ENCODE results near the gene WDR3. TPM values are rescaled to one million over a fixed set of nuclear protein-coding genes. Genes with fewer than 3 reads are reported as not detected.

The WDR3 gene
- polyA plus RNA-seq, 3 donors: 4.3 to 13.0 (median 8.0) TPM

GRCh38 chr1:117959364-117959763 is 29.8 kb downstream of the WDR3 start:
- H3K79me2 ChIP-seq (ENCODE audit: insufficient read depth, low read length): no peaks in the 10 kb centered on the region
- Mint-ChIP-seq H3K27me3 (ENCODE audit: low read depth in 3 of 3) (no peaks in the 10 kb centered on the region), H3K27ac (no peak overlapping the region), H3K9me3 (no peaks in the 10 kb centered on the region), H3K36me3 (peaks cover 62 to 69% of the 10 kb centered on the region in 2 donors), H3K4me1 (no peaks in the 10 kb centered on the region), H3K4me3 (no peak overlapping the region)
- intact Hi-C loops (cut with micrococcal nuclease): no loop called here
- H3K9ac ChIP-seq (ENCODE audit: insufficient read depth, low read length, poor library complexity, severe bottlenecking): no peak overlapping the region
- no peaks in the 10 kb centered on the region for H3K9me3 ChIP-seq (replicated peaks in 1 of 2; ENCODE audit: control insufficient read depth in 1 of 2, insufficient read depth in 1 of 2, low read length in 2 of 2)
- H4K20me1 ChIP-seq (ENCODE audit: insufficient read depth, low read length): no peaks in the 10 kb centered on the region
- no peaks in the 10 kb centered on the region for H3K27me3 ChIP-seq (ENCODE audit: control insufficient read depth in 2 of 2, insufficient read depth in 2 of 2, low read length in 2 of 2)
- H3K36me3 ChIP-seq (replicated peaks in 1 of 2; ENCODE audit: control insufficient read depth in 1 of 2, insufficient read depth in 2 of 2, low read length in 2 of 2): peaks cover 56 to 83% of the 10 kb centered on the region in 2 donors
- no peak overlapping the region for H3K4me2 ChIP-seq (replicated peaks; ENCODE audit: extremely low read depth, low read length, poor library complexity, severe bottlenecking)
- no peak for DNase-seq
- no peak overlapping the region for H2AFZ ChIP-seq (ENCODE audit: insufficient read depth, low read depth, low read length, poor library complexity, severe bottlenecking)
- no CpG with 5 or more reads among the region's 3 CpGs for WGBS (ENCODE audit: insufficient coverage)
- H3K4me3 ChIP-seq (replicated peaks in 1 of 3; ENCODE audit: low read depth in 2 of 3, low read length in 3 of 3): no peak overlapping the region
- H3K4me1 ChIP-seq (ENCODE audit: control insufficient read depth in 1 of 2, insufficient read depth in 2 of 2, low read length in 2 of 2): no peaks in the 10 kb centered on the region
- no peak for TF ChIP-seq CTCF (IDR thresholded peaks at IDR 0.05)
- no peak overlapping the region for H3K27ac ChIP-seq (ENCODE audit: low read depth in 1 of 2, low read length in 2 of 2)

GRCh38 chr1:117964290-117965038 is 34.9 kb downstream of the WDR3 start:
- Mint-ChIP-seq H3K36me3 (peaks cover 20 to 25% of the 10 kb centered on the region in 2 donors), H3K9me3 (no peaks in the 10 kb centered on the region), H3K4me3 (no peak overlapping the region), H3K4me1 (peaks cover 13% of the 10 kb centered on the region), H3K27ac (no peak overlapping the region), H3K27me3 (ENCODE audit: low read depth in 3 of 3) (no peaks in the 10 kb centered on the region)
- no peak overlapping the region for H3K4me2 ChIP-seq (replicated peaks; ENCODE audit: extremely low read depth, low read length, poor library complexity, severe bottlenecking)
- WGBS (ENCODE audit: insufficient coverage): 75% methylated on average over 1 of the region's 3 CpGs
- no peak for DNase-seq
- H3K9ac ChIP-seq (ENCODE audit: insufficient read depth, low read length, poor library complexity, severe bottlenecking): no peak overlapping the region
- H2AFZ ChIP-seq (ENCODE audit: insufficient read depth, low read depth, low read length, poor library complexity, severe bottlenecking): no peak overlapping the region
- H3K79me2 ChIP-seq (ENCODE audit: insufficient read depth, low read length): no peaks in the 10 kb centered on the region
- intact Hi-C loops (cut with micrococcal nuclease): no loop called here
- no peak for TF ChIP-seq CTCF (IDR thresholded peaks at IDR 0.05)
- no peaks in the 10 kb centered on the region for H4K20me1 ChIP-seq (ENCODE audit: insufficient read depth, low read length)
- peaks cover 14 to 32% of the 10 kb centered on the region in 2 donors for H3K36me3 ChIP-seq (replicated peaks in 1 of 2; ENCODE audit: control insufficient read depth in 1 of 2, insufficient read depth in 2 of 2, low read length in 2 of 2)
- H3K4me1 ChIP-seq (ENCODE audit: control insufficient read depth in 1 of 2, insufficient read depth in 2 of 2, low read length in 2 of 2): peaks cover 0 to 5% of the 10 kb centered on the region in 2 donors
- H3K27me3 ChIP-seq (ENCODE audit: control insufficient read depth in 2 of 2, insufficient read depth in 2 of 2, low read length in 2 of 2): no peaks in the 10 kb centered on the region
- no peaks in the 10 kb centered on the region for H3K9me3 ChIP-seq (replicated peaks in 1 of 2; ENCODE audit: control insufficient read depth in 1 of 2, insufficient read depth in 1 of 2, low read length in 2 of 2)
- H3K27ac ChIP-seq (ENCODE audit: low read depth in 1 of 2, low read length in 2 of 2): no peak overlapping the region
- H3K4me3 ChIP-seq (replicated peaks in 1 of 3; ENCODE audit: low read depth in 2 of 3, low read length in 3 of 3): no peak overlapping the region
